HG03103 (cell line): ENCODE results near the gene GPR132.

Experiments used
- ATAC-seq: cut with Tn5 transposase; IDR thresholded peaks from one replicate; pipeline ENCODE4 v1.9.1; 2021; ENCODE audit warnings: low read depth; ENCODE audit not compliant: unreplicated experiment

The GPR132 gene

GRCh38 chr14:105023144-105023543, 42.1 kb downstream of the GPR132 start:
- no peak for ATAC-seq

GRCh38 chr14:105022276-105022670, 43.0 kb downstream of the GPR132 start:
- ATAC-seq = no peak

- ATAC-seq = no peak
Measured at GRCh38 chr14:105021656-105022275, 43.5 kb downstream of the GPR132 start.

GRCh38 chr14:105020815-105021655, 44.2 kb downstream of the GPR132 start, which contains the start of gene CDCA4:
Gene CDCA4, minus strand, starts transcription at chr14:105021083. Its CDS starts 9,154 bp downstream, at chr14:105011929.
- ATAC-seq = peak; percentile 67

DNA sequence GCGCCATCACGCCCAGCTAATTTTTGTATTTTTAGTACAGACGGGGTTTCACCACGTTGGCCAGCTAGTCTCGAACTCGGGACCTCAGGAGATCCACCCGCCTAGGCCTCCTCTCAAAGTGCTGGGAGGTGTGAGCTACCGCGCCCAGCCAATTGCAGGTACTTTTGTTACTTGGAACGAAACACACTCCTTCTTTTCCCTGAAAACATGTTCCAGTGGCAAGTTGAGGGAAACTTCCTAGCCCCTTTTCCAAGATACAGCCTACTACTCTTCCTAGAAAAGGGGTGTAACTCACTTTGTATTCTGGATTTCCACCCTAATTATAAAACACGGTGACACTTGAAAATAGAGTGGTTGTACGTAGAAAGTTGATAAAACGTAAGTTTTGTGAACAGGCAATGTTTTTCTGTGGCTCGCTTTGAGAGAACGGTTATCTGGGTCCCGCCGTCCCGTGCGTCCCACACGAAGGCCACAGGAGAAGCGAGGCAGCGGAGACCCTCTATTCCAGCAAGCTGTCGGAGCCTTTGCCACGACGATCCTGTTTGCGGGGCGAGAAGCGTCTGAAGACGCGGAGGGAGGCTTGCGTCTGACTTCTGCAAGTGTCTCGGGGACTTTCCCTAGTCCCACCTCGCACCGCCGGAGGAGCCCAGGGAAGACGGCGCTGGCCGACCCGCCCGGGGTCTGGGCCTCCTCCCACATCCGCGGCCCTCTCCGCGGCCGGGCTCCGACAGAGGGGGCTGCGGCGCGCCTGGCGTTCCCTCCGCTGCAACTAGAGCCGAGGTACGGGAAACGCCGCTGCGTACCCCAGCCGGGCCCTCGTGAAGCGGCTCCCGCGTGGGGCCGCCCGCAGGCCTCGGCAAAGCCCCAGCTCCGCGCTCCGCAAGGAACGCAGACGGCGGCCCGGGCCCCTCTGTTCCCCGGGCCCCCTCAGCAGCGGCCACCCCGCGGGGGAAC, 45.1 kb downstream of the GPR132 start:
- ATAC-seq = peak; percentile 15

DNA sequence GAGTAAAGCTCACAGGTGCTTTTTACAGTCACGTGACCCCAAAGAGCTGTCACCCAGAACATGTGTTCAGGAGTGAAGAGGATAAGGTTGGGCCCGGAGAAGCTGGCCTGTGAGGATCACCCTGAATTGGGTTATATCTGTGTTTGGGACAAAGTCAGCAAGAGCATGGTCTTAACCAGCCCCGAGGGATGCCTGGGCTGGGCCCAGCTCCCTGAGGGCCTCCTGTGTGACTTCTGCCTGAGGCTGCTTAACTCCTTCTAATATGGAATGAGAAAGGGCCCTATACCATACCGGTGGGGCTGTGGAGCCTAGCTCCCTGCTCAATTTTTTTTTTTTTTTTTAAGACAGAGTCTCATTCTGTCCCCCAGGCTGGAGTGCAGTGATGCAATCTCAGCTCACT, 46.8 kb downstream of the GPR132 start:
- ATAC-seq = no peak

- no peak for ATAC-seq
Measured at GRCh38 chr14:105015905-105016304, 49.3 kb downstream of the GPR132 start.

GRCh38 chr14:105015242-105015641, 50.0 kb downstream of the GPR132 start:
- no peak for ATAC-seq

DNA sequence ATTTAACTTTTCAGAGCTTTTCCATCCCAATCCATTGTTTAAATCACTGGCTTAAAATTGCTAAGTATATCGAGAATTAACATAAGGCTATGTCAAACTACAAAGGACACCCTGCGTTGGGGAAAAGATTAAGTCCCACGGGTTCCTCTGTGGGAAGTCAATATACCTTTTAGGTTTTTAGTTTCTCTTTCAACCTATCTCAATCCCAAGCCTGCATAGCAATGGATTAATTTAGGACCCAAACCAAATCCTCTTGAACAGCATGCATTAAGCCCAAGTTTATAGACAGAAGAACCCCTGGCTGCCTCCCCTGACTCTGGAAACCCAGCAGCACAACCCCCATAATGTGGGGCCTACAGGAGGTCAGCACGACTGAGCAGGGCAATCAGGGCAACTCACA, 50.6 kb downstream of the GPR132 start:
- ATAC-seq = no peak

DNA sequence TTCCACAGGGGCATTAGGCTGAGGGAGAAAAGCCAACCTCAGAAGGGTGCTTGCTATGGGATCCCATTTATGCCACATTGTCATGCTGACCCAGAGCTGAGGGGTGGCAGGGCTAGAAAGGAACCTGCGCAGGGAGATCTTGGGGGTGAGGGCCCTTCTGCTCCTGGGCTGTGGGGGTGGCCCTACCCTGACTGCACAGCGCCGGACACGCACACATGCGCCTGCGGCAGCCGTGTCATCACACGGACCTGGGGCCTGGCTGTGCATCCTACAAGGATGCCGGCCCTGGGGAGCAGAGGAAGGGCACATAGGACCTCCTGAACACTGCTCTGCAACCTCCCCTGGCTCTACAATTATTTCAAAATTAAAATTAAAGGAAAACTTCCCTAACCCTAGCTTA, 51.2 kb downstream of the GPR132 start:
- no peak for ATAC-seq

DNA sequence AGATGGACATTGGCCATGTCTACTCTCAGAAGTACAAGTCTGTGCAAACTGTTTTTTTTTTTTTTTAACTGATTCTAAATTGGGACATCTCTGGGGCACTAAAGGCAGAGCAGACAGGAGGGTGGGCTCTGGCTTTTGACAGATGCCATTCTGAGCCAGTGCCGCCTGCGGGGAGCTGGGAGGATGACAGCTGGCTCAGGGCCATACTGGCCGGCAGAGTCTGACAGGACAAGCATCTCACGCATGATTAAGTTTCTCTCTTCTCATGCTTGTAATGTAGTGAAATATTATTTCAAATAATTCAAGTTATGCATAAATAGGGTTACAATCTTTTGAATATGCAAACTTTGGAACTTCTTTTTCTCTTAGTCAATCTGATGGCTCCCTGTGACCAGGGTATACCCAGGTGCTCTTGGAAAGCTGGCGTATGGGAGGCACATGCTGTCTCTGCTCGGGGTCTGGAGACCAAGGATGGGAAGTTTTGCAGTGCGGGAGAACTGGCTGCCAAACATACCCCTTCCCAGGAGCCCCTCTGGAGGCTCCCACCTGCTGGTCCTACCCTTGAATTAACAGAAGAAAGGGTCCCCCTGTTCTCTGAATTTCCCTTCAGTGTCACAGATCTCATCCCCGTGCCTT, 52.0 kb downstream of the GPR132 start:
- no peak for ATAC-seq

DNA sequence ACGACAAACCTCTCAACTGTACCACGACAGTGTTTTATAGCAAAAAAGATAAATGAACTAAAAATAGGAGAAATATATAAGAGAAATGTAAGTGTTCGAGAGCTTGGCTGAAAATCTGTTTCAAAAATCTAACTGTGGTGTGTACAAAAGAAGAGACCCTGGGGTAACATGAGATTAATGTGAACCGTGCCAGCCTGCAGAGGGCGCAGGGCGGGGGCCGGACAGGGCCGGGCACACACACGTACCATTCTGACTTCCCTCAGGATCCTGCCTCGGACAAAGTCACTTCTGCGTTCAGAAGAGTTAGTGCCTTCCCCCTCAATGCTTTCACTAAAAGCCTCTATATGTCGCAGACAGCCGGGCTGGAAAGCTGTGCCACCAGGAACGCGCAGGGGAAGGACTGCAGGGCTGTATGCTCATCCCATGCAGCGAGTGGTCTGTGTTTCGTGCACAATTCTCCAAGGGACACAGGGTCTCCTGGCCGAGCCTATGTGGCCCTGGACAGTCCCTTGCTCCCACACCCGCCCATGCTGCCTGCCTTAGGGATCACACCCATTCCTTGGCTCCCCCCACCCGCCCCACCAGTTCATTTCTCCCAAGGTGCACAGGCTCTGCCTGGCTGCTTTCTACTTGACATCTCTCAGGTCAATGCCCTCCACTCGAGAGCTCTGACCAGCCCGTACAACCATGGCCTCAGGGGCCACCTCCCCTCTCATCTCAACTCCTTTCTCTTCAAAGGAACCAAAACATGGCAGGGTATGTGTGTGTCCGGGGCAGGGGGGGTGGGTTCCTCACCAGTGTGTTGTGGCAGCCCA, 52.9 kb downstream of the GPR132 start:
- no peak for ATAC-seq

DNA sequence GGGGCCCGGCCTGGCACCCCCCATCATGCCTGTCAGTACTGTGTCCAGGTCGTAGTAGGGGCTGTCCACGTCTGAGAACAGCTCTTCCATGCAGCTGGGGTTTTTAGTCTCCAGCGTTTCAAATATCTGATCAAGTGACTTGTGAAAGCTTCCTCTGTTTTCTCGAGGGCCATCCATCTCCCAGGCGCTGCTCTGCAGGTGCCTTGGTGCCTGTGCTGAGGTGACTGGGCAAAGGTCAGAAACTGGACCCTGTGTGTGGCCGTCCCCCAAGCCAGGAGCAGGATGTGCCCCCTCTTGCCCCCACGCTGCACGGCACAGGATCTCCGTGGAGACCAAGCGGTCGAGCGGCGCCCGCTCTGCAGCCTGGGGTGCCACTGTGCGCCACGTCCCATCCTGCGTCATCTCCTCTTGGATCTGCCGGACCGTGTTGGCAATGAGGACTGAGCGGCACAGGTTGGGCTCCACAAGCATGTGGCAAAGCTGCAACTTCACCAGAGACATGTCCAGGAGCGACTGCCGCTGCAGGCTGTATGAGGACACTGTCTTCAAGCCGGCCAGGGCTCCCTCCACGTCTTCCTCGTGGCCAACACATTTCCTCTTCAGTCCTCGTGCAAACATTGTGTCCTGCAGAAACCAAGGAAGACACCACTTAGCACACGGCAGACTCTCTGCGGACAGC, 53.8 kb downstream of the GPR132 start:
- ATAC-seq = no peak

DNA sequence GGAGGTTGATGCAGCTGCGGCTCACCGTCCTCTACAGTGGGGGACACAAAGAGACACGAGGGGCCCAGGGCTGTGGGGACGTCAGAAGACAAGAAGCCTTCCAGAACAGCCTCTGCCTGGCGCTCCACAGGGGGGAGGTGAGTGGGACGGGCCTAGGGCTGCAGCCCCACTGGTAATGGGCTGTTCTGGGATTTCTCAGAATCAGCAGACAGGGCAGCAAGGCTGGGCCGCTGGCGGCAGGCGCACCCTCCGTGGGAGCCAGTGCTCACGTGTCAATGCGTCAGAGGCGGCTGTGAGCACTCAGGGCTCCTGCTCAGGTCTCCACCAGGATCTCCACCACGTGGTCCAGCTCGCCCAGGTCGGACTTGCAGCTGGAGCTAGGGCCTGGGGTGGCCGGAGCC, 54.3 kb downstream of the GPR132 start:
- no peak for ATAC-seq

GRCh38 chr14:105010106-105010505, 55.1 kb downstream of the GPR132 start:
- ATAC-seq = no peak

DNA sequence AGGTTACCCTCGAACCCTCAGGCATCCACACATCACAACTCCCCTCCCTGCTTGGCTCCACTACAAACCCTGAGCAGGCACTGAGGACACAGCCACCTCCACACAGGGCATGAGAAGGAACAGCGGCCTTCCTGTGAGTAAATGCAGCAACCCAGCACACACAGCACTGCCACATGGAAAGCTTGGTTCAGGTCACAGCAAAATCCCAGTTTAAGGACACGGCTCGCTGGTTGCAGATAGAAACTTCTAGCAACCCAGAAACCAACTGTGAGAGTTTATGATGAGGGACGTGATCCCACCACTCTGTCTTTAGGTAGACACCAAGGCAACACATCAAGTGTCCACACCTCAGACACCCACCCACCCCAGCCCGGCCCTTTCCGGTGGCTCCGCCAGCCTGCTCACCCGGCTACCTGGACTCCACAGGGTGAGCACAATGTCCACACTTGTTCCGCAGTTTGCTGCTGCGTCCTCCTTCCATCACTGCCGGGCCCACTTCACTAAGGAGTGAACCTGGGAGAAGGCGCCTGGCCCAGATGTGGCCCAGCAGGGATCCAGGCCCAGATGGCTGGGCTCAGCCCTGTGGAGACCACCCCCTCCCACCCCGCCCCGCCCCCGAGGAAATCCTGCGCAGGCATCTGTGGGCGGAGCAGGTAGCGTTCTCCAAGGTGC, 57.5 kb downstream of the GPR132 start:
- no peak for ATAC-seq

- ATAC-seq = no peak
Measured at GRCh38 chr14:105006831-105007592, 58.2 kb downstream of the GPR132 start.
